Tibial artery (tissue), 4 donors: Measurements from ENCODE around the gene RTKN2.
"Not testable (repeated sequence)": the region's sequence is repeated elsewhere in the genome, so short reads cannot be mapped to it uniquely, and the experiment has no call there.

Experiments used
- DNase-seq, 2 donors: peaks; one replicate each; pipeline ENCODE4 v3.0.0-alpha.2; 2019
- H3K27ac ChIP-seq, 2 donors: fragments of 200-600 bp; sonication (generic) in 1 of 2; 1 replicate in 1 of 2; 2 replicates in 1 of 2; pipeline ENCODE4 v1.5.1; 2018 to 2019; ENCODE audit warnings: mild to moderate bottlenecking in 1 of 2
- H3K27me3 ChIP-seq, 2 donors: fragments of 200-600 bp; sonication (generic) in 1 of 2; one replicate each; pipeline versions ENCODE4 v1.5.1 to v1.6.0; 2016 to 2019
- H3K36me3 ChIP-seq, 3 donors: fragments of 200-600 bp; sonication (generic) in 2 of 3; one replicate each; pipeline ENCODE4 v1.5.1; 2016 to 2019; ENCODE audit warnings: mild to moderate bottlenecking in 2 of 3
- H3K4me1 ChIP-seq, 4 donors: fragments of 200-600 bp; sonication (generic) in 2 of 4; 1 replicate in 3 of 4; 2 replicates in 1 of 4; pipeline ENCODE4 v1.5.1; 2016 to 2019
- H3K4me3 ChIP-seq, 2 donors: fragments of 200-600 bp; sonication (generic) in 1 of 2; 1 replicate in 1 of 2; 2 replicates in 1 of 2; pipeline ENCODE4 v1.5.1; 2018 to 2019; ENCODE audit warnings: mild to moderate bottlenecking in 2 of 2
- H3K9me3 ChIP-seq, 3 donors: fragments of 200-600 bp; sonication (generic) in 1 of 3; one replicate each; pipeline ENCODE4 v1.5.1; 2016 to 2019
- intact Hi-C: fragments of 100-400 bp; cut with DNase I; formaldehyde crosslinking; loops from one replicate; pipeline ENCODE4 v1.15.0; 2023; ENCODE audit warnings: low total_unique reads
- TF ChIP-seq, protein P1 (sequence below), 2 experiments: fragments of 200-600 bp in 1 of 2; fragments of 450-650 bp in 1 of 2; IDR thresholded peaks; one replicate each; pipeline ENCODE4 v1.5.1; 2017 to 2019; ENCODE audit warnings: antibody characterized with exemption in 2 of 2, mild to moderate bottlenecking in 1 of 2, moderate library complexity in 1 of 2

RTKN2 gene

DNA sequence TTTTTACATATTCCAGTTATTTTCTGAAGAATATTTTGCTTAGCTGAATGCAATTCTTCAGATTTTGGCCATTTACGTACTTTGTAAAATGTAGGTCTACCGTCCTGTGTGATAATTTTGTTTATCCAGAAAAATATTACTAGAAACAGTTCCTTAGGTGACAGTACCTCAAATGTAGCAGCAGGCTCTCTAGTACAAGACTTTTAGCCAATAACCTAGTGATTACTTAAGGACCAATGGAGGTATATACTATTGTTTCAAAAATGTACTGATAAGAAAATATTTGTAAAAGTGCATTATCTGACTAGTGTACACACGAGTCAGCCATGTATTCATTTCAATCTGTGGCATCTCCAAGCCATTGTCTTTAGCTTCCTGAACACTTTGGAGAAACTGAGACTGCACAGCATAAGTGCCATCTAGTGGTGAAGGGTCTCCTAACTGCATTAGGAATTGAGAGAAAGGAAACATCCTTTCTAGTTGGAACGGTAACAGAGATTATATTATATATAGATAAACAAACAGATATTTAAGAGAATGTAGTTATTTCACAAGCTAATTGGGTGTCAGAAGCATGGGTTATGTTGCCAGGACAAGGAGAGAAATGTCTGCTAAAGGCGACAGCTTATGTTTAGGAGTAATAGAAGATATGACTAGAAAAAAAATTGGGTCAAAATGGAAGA, 23.7 kb downstream of the RTKN2 start:
- TF ChIP-seq, protein P1, sequence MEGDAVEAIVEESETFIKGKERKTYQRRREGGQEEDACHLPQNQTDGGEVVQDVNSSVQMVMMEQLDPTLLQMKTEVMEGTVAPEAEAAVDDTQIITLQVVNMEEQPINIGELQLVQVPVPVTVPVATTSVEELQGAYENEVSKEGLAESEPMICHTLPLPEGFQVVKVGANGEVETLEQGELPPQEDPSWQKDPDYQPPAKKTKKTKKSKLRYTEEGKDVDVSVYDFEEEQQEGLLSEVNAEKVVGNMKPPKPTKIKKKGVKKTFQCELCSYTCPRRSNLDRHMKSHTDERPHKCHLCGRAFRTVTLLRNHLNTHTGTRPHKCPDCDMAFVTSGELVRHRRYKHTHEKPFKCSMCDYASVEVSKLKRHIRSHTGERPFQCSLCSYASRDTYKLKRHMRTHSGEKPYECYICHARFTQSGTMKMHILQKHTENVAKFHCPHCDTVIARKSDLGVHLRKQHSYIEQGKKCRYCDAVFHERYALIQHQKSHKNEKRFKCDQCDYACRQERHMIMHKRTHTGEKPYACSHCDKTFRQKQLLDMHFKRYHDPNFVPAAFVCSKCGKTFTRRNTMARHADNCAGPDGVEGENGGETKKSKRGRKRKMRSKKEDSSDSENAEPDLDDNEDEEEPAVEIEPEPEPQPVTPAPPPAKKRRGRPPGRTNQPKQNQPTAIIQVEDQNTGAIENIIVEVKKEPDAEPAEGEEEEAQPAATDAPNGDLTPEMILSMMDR (IDR thresholded peaks at IDR 0.05): peak; percentile 84
- Histone ChIP-seq H3K4me3 (no peak overlapping the region), H3K4me1 (peaks cover 0 to 18% (median 10%) of the 10 kb centered on the region in 4 donors), H3K9me3 (no peaks in the 10 kb centered on the region), H3K27ac (no peak overlapping the region), H3K36me3 (no peaks in the 10 kb centered on the region), H3K27me3 (no peaks in the 10 kb centered on the region)
- intact Hi-C loops: no loop called here
- no peak for DNase-seq

DNA sequence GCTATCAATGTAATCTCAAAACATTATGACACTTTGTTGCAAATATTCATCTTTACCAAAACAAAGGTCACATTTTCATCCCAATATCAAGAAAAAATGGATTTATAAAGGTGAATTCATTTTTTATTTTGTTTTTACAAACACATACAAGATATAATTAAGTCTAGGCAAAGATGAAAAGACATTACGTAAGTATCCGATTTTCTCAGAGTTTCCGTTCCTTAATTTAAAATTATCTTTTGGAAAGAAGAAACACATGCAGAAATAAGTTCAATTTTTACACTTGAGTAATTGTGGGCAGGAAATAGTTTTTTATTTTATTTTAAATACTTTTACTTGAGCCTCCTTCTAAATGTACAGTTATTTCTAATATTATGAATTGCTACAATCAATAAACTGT, 24.6 kb downstream of the RTKN2 start:
- intact Hi-C loops: no loop called here
- TF ChIP-seq, protein P1 (IDR thresholded peaks at IDR 0.05): no peak
- H3K9me3 ChIP-seq: no peaks in the 10 kb centered on the region
- H3K27me3 ChIP-seq: no peaks in the 10 kb centered on the region
- H3K36me3 ChIP-seq: no peaks in the 10 kb centered on the region
- H3K4me1 ChIP-seq: peaks cover 0 to 21% (median 10%) of the 10 kb centered on the region in 4 donors
- no peak overlapping the region for H3K27ac ChIP-seq
- no peak for DNase-seq
- H3K4me3 ChIP-seq: no peak overlapping the region

DNA sequence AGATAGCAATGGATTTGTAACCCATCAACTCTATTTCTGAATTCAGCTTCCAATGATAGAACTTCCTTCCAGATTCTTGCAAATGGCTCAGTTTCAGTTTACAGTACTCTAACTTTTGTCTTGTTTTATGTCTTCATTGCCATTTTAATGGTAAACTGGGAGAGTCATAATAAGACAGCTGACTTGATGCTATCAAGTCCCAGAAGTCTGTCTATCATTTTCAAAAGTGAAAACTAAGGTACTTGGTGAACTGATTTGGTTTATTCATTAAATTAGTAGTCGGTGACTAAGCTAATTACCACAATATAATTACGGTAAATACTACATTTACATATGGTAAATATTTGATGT, 25.0 kb downstream of the RTKN2 start:
- peak overlapping the region in 1 of 2 donors; percentile 14 for H3K27ac ChIP-seq
- no peak for DNase-seq
- no peaks in the 10 kb centered on the region for H3K9me3 ChIP-seq
- H3K36me3 ChIP-seq: no peaks in the 10 kb centered on the region
- TF ChIP-seq, protein P1 (IDR thresholded peaks at IDR 0.05): no peak
- intact Hi-C loops: no loop called here
- H3K4me1 ChIP-seq: peaks cover 0 to 21% (median 10%) of the 10 kb centered on the region in 4 donors
- no peak overlapping the region for H3K4me3 ChIP-seq
- no peaks in the 10 kb centered on the region for H3K27me3 ChIP-seq

DNA sequence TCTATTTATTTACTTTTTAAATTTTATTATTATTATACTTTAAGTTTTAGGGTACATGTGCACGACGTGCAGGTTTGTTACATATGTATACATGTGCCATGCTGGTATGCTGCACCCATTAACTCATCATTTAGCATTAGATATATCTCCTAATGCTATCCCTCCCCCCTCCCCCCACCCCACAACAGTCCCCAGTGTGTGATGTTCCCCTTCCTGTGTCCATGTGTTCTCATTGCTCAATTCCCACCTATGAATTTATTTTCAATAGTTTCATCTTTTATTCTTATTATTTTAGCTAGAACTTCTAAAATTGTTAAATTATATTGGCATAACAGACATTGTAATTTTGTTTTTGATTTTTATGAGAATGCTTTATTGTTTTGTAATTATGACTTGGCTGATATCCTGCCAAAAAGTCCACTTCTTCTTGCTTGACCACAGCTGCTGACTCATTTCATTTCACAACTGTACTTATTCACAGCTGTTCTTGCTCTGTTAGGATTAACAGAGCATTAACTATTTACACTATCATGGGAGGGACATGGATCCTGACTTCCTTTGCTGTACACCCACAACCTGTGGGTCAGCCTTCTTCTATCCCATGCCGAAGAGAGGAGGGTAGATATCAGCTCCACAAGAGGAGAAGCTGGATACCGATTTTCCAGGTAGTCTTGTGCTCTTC, 25.5 kb downstream of the RTKN2 start:
- DNase-seq, intact Hi-C loops, H3K27me3 ChIP-seq, H3K36me3 ChIP-seq, H3K9me3 ChIP-seq, H3K4me3 ChIP-seq: not testable (repeated sequence)
- peaks cover 0 to 22% (median 10%) of the 10 kb centered on the region in 4 donors for H3K4me1 ChIP-seq
- H3K27ac ChIP-seq: peak overlapping the region in 1 of 2 donors; percentile 14

DNA sequence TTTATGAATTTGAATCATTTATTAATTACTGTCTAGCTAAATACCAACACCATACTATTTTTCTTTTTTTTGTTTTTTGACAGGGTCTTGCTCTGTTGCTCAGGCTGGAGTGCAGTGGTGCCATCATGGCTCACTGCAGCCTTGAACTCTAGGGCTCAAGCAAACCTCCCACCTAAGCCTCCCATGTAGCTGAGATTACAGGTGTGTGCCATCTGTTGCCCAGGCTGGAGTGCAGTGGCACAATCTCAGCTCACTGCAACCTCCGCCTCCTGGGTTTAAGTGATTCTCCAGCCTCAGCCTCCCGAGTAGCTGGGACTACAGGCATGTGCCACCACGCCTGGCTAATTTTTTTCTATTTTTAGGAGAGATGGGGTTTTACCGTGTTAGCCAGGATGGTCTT, 27.1 kb downstream of the RTKN2 start:
- DNase-seq, H3K36me3 ChIP-seq, H3K9me3 ChIP-seq, intact Hi-C loops, H3K27me3 ChIP-seq, H3K27ac ChIP-seq, H3K4me3 ChIP-seq: not testable (repeated sequence)
- H3K4me1 ChIP-seq: peaks cover 0 to 37% (median 10%) of the 10 kb centered on the region in 4 donors

DNA sequence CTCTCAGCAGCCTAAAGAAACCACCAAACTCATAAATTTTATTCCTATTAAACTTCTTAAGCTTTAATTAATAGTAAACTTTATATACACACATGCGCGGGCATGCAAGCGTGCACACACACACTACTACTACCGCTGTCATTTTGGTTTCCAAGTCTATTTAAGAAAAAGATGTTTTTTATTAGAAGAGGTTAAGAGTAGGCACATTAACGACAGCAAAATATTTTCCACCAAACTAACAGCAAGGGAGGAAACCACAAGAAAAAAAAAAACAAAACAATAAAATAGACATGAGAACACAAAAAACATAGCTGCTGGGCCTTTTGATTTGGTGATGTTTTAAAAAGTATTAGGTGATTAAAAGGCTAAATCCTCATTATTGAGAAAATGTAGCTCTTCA, 28.6 kb downstream of the RTKN2 start:
- TF ChIP-seq, protein P1 (IDR thresholded peaks at IDR 0.05): no peak
- peak overlapping the region in 1 of 2 donors; percentile 25 for H3K27ac ChIP-seq
- H3K27me3 ChIP-seq: no peaks in the 10 kb centered on the region
- no peaks in the 10 kb centered on the region for H3K9me3 ChIP-seq
- H3K36me3 ChIP-seq: no peaks in the 10 kb centered on the region
- H3K4me3 ChIP-seq: no peak overlapping the region
- peaks cover 0 to 33% (median 9%) of the 10 kb centered on the region in 4 donors for H3K4me1 ChIP-seq
- intact Hi-C loops: loop anchor here (5.0 kb wide), 1 partner anchor 203 kb away; no protein-coding TSS in a partner anchor
- no peak for DNase-seq
